Tracheal epithelial cell (primary cell): ENCODE measurements around the gene DNAJC7. TPM values are rescaled to one million over a fixed set of nuclear protein-coding genes. Genes with fewer than 3 reads are reported as not detected.

Experiments
- total RNA-seq: library from RNA; depleted of rRNA; stranded (reverse); fragments of >200 nt; gene quantifications from 2 replicates; pipeline ENCODE4 v1.2.1, GENCODE V29; 2014

DNAJC7 gene
- total RNA-seq, result 41.1 and 48.0 TPM in 2 replicates

GRCh38 chr17:42016941-42017865, at the start of gene DNAJC7:
Gene DNAJC7 (minus strand): TSS chr17:42017439. CDS start chr17:42017416, 23 bp downstream.

GRCh38 chr17:42050393-42051012, 33.3 kb upstream of the DNAJC7 start, which contains the start of gene C17orf113:
Gene C17orf113 (minus strand): TSS chr17:42050601. CDS start chr17:42043376, 7,225 bp downstream.

GRCh38 chr17:42019509-42020404, 2.5 kb upstream of the DNAJC7 start, which contains the start of gene NKIRAS2:
Gene NKIRAS2 (plus strand): TSS chr17:42020090. CDS start chr17:42021578, 1,488 bp downstream.

GRCh38 chr17:41966463-41967140, 50.6 kb downstream of the DNAJC7 start, which contains the start of gene CNP:
Gene CNP (plus strand): TSS chr17:41966795. CDS start chr17:41966885, 90 bp downstream.

GRCh38 chr17:41930009-41930832, 87.0 kb downstream of the DNAJC7 start, which contains the start of gene ODAD4:
Gene ODAD4 (plus strand): TSS chr17:41930617. CDS start chr17:41930724, 107 bp downstream.

Other genes starting within 250 kb of the DNAJC7 start
- gene JUP, start 230.7 kb downstream of the DNAJC7 start, total RNA-seq, result 606 and 732 TPM in 2 replicates
- gene P3H4, start 205.5 kb downstream of the DNAJC7 start, total RNA-seq, result 49.9 and 62.7 TPM in 2 replicates
- gene FKBP10, start 204.4 kb downstream of the DNAJC7 start, total RNA-seq, result 92.1 and 146 TPM in 2 replicates
- gene NT5C3B, start 181.2 kb downstream of the DNAJC7 start, total RNA-seq, result 51.8 and 82.3 TPM in 2 replicates
- not detected in 2 replicates for gene KLHL10, start 179.6 kb downstream of the DNAJC7 start, total RNA-seq
- 30.6 and 40.3 TPM in 2 replicates for gene KLHL11, start 152.0 kb downstream of the DNAJC7 start, total RNA-seq
- gene ACLY, start 98.5 kb downstream of the DNAJC7 start, total RNA-seq, result 106 and 230 TPM in 2 replicates
- 0.72 TPM in 1 of 2 replicates, not detected in the other for gene ODAD4, start 86.8 kb downstream of the DNAJC7 start, total RNA-seq
- 22.0 and 36.4 TPM in 2 replicates for gene CNP, start 50.6 kb downstream of the DNAJC7 start, total RNA-seq
- gene NKIRAS2, start 2.7 kb upstream of the DNAJC7 start, total RNA-seq, result 17.9 and 23.4 TPM in 2 replicates
- gene C17orf113, start 33.2 kb upstream of the DNAJC7 start, total RNA-seq, result 0.48 and 0.64 TPM in 2 replicates
- gene ZNF385C, start 81.0 kb upstream of the DNAJC7 start, total RNA-seq, result under 0.01 TPM in 1 of 2 replicates, not detected in the other
- 6.0 and 10.8 TPM in 2 replicates for gene DHX58, start 95.3 kb upstream of the DNAJC7 start, total RNA-seq
- gene KAT2A, start 103.9 kb upstream of the DNAJC7 start, total RNA-seq, result 10.9 and 12.5 TPM in 2 replicates
- gene HSPB9, start 105.4 kb upstream of the DNAJC7 start, total RNA-seq, result not detected in 2 replicates
- gene RAB5C, start 137.6 kb upstream of the DNAJC7 start, total RNA-seq, result 48.2 and 67.5 TPM in 2 replicates
- gene KCNH4, start 163.7 kb upstream of the DNAJC7 start, total RNA-seq, result 0.21 TPM in 1 of 2 replicates, not detected in the other
- gene HCRT, start 168.0 kb upstream of the DNAJC7 start, total RNA-seq, result not detected in 2 replicates
- 11.3 and 12.8 TPM in 2 replicates for gene GHDC, start 177.1 kb upstream of the DNAJC7 start, total RNA-seq